GM21717 (cell line): Measurements from ENCODE around the gene TOB1.

Source experiments
- ATAC-seq: cut with Tn5 transposase; IDR thresholded peaks from one replicate; pipeline ENCODE4 v1.9.1; 2021; ENCODE audit warnings: mild to moderate bottlenecking, moderate library complexity; ENCODE audit not compliant: unreplicated experiment

Gene TOB1

DNA sequence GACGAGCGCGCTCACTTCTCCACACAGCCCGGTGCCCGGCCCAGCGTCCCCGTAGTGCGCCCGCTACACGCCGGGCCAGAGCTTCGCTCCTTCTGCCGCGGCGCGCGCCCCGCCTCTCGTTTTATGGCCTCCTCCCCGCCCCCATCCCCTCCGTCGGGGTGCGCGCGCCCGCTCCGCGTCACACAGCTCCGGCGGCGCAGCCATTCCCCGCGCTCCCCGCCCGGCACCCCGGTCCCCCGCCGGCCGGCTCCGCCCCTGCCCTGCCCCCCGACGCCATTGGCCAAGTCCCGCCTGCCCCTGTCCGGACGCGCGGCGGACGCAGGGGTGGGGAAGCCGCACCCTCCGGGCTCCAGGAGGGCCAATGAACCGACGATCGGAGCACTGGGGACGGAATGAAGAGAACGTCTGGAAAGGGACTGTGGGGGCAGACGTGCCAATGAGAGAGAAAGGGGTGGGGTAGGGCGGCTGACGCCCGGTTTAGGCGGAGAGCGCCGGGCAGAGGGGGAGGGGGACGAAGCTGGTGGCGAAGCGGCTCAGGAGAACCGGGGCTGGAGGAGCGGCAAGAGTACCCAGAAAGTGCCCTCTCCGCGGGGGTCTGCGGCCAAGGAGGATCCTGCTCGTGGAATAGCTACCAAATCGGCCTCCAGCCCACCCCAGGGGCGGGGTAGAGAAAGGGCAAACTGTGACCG lies at the start of gene TOB1:
Gene TOB1, minus strand, starts transcription at position 94 of the 689 bp plus-strand sequence. CDS start 2,337 bp downstream, outside the sequence.
- peak; percentile 55 for ATAC-seq

DNA sequence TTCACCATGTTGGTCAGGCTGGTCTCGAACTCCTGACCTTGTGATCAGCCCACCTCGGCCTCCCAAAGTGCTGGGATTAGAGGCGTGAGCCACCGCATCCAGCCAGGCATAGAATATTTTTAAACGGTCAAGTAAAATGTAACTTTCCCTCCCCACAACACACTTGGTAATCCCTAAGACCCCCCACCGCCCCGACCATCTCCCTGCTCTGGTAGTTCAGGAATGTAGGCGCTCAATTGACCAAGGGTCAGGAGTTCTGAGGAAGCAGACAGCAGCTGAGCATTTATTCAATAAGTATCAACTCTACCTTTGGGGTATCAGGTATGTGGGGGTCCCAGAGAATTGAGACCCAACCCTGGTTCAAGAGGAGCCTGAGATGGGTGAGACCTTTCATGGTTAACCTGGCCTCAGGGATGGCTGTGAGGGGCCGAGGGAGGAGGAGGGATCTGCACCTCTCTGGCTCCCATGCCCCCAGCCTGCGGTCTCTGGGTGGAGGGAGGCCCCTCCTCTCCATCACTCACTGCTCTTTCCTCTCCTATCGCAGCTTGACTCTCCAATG lies 48.4 kb upstream of the TOB1 start:
- ATAC-seq: no peak

GRCh38 chr17:50913120-50913519 lies 47.0 kb upstream of the TOB1 start:
- no peak for ATAC-seq

GRCh38 chr17:50911890-50912289 lies 45.7 kb upstream of the TOB1 start:
- no peak for ATAC-seq

DNA sequence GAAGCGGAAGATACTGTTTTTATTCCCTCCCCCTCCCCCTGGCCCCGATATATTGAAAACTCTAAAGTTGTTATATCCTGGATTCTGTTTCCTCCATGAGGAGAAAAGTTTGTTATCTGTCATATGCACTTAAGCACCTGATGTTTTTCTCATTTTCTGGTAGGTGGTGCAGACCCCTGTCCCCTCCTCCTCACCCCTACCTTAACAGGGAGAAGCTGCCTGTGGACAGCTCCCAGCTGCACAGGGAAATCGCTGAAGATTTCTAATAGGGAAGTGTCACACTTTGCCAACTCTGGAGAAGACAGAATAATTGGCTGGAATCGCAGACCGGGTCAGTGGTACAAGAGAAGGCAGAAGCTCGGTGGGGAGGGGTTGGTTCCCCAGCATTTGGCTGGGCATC lies 45.3 kb upstream of the TOB1 start:
- ATAC-seq: no peak

- ATAC-seq: no peak
Observed at GRCh38 chr17:50909765-50910605, 43.8 kb upstream of the TOB1 start.

DNA sequence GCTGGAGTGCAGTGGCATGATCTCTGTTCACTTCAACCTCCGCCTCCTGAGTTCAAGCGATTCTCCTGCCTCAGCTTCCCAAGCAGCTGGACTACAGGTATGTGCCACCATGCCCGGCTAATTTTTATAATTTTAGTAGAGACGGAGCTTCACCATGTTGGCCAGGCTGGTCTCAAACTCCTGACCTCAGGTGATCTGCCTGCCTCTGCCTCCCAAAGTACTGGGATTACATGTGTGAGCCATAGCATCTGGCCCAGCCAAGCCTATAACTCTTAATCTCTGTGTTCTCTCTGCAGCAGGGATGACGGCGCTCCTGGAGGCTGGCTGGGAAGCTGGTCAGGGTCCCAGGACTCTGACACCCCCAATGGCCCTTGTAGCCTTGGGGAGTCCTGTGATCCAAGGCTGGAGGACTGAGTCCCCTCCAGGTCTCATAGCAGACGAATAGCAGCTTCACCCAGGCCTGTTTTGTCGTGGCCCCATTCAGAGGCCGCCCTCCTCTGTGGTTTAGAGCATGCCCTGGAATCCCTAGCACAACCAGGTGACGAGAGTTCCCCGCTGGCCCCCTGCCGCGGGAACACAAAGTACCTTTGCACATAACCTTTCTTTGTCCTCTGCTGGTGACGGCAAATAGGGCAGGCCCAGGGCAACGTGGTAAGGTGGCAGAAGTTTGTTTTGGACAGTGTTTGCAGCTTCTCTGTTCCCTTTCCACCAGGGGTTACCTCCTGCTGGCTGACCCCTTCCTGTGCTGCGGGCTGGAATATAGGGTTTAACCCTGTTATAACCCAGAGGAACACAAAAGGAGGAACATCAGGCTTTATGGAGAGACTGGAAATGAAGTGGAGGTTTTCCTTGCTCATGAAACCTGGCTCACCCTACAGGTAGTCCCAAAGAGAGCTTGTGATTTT lies 43.0 kb upstream of the TOB1 start:
- no peak for ATAC-seq

GRCh38 chr17:50908140-50908859 lies 42.1 kb upstream of the TOB1 start:
- ATAC-seq: no peak

DNA sequence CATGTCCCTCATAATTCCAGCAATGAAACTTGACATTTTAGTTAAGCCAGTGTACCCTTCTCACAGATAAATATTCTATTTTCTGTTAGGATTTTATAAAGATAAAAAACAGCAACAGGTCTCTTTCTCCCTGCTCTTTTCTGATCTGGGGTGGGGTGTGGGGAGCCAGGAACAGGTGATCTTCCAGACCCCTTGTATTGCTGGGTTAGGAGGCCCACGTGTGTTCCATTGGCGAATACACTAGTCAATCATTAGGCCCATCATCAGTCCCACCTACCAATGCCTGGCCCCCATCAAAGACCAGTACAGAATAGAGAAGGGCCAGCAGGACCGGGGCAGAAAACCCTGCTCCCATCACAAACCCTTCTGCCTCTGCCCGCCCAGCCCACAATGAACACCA lies 40.3 kb upstream of the TOB1 start:
- ATAC-seq: no peak

DNA sequence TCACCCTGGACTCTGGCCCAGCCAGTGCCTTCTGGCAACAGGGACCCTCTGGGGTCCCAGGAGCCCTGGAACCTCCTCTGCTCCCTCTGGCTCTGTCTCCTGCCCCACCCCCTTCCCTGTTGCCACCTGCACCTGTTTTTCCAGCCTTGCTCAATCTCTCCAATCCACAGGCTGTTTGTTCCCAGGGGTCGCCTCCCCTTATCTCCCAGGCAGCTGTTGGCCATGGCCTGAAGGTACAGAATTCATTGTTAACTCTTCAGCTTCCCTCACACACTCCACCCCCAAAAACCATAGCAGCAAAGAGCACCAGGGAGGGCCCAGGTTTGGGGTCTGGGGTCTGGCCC lies 39.3 kb upstream of the TOB1 start:
- ATAC-seq: no peak

DNA sequence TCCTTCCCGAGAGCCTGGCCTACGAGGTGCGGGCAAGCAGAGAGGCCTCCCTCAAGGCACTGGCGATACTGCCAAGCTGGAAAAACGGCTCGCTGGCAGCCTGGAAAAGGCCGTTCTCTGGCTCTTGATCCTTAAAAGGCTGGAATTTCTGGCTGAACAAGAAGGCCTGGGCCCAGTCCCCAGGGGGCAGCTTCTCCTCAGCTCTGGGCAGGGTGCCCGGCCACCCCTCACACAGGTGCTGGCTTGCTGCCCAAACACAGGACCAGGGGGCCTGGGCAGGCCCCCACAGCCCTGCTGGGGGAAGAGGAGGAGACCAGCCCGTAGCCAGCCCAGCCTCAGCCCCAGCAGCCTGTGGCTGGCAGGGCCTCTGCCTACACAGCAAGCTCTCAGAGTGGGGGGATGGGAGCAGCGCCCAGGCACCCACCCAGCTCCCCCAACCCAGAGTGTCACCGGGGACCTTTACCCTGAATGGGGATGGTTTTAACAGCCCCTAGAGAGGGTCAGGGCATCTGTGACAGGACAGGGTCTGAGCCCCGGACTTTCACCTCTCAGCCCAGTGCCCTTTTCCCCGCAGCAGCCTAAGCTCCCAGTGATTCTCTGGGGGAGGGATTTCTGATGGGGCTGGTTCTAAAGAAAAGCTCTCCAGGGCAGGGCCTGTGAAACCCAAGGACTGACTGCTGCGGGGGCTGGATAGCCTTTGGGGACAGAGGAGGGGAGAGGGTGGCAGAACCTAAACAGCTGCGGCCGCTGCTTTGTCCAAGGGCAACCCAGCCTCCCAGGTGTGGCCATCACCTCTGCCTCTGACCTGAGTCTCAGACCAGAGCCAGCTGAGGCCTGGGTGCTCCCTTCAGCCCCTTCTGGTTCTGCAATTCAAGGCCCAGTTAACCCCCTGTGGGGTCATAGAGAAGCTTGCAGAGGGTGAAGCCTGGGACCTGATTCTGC lies 38.6 kb upstream of the TOB1 start:
- no peak for ATAC-seq

DNA sequence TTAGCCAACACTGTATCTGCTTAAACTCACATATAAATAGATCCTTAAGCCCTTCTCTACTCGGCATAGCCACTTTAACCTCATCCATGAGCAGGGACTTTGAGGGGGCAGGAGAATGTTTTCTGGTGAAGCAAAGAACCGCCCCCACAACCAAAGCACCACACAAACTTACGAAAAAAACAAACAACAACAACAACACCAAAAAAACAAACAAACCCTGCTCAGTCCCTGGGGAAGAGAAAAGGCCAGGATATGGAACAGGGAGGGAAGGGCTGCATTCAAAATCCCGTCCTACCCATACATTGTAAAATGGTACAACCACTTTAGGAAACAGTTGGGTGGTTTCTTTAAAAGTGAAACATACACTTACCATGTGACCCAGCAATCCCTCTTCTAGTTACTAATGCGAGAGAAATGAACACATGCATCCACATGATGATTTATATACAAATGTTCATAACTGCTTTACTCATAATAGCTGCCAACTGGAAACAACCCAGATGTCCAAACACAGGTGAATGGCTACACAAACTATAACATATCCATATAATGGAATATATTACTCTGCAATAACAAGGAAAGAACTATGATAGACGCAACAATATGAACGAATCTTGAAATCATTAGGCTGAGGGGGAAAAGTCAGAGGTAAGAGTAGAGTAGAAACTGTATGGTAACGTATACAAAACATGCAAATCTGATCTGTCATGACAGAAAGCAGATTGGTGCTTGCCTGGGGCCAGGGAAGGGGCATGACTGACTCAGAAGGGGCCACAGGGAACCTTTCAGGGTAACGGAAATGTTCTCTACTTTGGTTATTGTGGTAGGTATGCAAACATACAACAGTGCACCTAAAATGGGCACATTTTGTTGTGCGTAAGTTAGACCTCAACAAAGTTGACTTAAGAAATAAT lies 37.7 kb upstream of the TOB1 start:
- ATAC-seq: no peak

DNA sequence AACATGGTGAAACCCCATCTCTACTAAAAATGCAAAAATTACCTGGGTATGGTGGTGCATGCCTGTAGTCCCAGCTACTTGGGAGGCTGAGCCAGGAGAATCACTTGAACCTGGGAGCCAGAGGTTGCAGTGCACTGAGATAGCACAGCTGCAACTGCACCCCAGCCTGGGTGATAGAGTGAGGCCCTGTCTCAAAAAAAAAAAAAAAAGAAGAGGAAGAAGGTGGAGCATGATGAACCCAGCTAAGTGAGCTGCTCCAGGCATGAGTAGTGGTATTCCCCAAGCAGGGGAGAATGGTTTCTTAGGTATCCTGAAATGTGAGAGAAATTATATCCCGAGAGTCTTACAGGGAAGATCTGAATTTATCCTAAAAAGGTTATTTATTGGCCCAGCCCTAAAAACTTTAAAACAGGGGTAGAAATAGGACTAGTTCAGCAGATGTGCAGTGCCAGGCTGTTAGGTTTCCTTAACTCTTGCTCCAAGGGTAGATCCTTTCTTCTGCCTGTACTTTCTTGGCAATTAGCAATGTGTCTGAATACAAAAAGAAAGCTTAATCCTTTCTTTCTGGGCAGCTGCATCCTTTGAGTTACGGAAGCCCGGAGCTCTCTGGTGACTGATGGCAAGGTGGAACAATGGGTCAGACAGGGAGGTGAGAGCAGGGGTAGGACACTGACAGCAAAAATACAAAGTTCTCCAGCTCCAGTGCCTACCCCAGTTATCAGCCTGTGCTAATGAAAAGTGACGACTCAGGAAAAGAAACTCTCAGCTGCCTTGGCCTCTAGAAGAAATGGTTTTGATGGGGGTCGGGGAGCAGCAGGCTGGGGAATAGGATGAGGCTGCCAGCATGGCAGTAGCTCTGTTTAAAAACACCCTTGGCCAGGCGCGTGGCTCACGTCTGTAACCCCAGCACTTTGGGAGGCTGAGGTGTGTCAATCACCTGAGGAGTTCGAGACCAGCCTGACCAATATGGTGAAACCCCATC lies 36.5 kb upstream of the TOB1 start:
- ATAC-seq: no peak

DNA sequence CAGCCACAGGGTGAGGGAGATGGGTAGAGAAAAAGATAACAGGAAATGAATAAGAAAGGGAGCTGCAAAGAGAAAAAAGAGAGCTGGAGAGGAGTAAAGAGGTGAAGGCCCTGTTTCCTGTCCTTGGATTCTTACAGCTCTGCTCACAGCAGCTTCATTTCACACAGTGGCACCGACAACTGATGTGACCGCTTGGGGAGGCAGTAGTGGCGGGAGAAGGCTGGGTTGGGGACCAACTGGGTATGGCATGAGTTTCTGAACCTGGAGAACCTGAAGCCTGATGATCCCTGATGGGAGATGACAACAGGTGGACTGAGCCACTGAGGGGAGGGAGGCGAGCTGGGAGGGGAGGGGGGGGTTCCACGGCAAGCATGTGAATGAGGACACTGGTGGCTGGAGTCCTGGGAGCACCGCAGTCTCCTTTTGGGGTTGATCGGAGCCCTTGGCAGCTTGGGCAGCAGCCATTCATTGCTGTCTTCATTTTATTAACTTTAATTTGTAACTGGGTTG lies 34.3 kb upstream of the TOB1 start:
- no peak for ATAC-seq

- ATAC-seq: no peak
Observed at GRCh38 chr17:50899559-50900319, 33.6 kb upstream of the TOB1 start.

- no peak for ATAC-seq
Observed at GRCh38 chr17:50899005-50899460, 32.9 kb upstream of the TOB1 start.
